Measurements from ENCODE around the gene FOXP1.

GRCh38 chr3:71210257-71211007 is 373.1 kb downstream of the FOXP1 start:
- no peak for TF ChIP-seq POLR2AphosphoS5 (IDR thresholded peaks at IDR 0.05; ENCODE audit: low read depth, low read length)
- TF ChIP-seq REST (IDR thresholded peaks at IDR 0.05; ENCODE audit: insufficient read depth in 1 of 2, low read depth in 2 of 2, low read length in 2 of 2): no peak
- TF ChIP-seq SIN3A (IDR thresholded peaks at IDR 0.05; ENCODE audit: borderline replicate concordance, insufficient read depth, low read length): no peak
- no peak for TF ChIP-seq TAF1 (IDR thresholded peaks at IDR 0.05; ENCODE audit: borderline replicate concordance, insufficient read depth, low read length)
